ENCODE measurements around the gene PRSS53.
A peak's percentile ranks its signal among the peaks of the same experiment; 100 is the strongest.

The PRSS53 gene

GRCh38 chr16:31099860-31100638, 11.3 kb upstream of the PRSS53 start:
- TF ChIP-seq, protein P1, sequence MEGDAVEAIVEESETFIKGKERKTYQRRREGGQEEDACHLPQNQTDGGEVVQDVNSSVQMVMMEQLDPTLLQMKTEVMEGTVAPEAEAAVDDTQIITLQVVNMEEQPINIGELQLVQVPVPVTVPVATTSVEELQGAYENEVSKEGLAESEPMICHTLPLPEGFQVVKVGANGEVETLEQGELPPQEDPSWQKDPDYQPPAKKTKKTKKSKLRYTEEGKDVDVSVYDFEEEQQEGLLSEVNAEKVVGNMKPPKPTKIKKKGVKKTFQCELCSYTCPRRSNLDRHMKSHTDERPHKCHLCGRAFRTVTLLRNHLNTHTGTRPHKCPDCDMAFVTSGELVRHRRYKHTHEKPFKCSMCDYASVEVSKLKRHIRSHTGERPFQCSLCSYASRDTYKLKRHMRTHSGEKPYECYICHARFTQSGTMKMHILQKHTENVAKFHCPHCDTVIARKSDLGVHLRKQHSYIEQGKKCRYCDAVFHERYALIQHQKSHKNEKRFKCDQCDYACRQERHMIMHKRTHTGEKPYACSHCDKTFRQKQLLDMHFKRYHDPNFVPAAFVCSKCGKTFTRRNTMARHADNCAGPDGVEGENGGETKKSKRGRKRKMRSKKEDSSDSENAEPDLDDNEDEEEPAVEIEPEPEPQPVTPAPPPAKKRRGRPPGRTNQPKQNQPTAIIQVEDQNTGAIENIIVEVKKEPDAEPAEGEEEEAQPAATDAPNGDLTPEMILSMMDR (IDR thresholded peaks at IDR 0.05; ENCODE audit: low read depth, low read length): no peak
- H3K4me3 ChIP-seq (ENCODE audit: low read depth, low read length): no peak overlapping the region

DNA sequence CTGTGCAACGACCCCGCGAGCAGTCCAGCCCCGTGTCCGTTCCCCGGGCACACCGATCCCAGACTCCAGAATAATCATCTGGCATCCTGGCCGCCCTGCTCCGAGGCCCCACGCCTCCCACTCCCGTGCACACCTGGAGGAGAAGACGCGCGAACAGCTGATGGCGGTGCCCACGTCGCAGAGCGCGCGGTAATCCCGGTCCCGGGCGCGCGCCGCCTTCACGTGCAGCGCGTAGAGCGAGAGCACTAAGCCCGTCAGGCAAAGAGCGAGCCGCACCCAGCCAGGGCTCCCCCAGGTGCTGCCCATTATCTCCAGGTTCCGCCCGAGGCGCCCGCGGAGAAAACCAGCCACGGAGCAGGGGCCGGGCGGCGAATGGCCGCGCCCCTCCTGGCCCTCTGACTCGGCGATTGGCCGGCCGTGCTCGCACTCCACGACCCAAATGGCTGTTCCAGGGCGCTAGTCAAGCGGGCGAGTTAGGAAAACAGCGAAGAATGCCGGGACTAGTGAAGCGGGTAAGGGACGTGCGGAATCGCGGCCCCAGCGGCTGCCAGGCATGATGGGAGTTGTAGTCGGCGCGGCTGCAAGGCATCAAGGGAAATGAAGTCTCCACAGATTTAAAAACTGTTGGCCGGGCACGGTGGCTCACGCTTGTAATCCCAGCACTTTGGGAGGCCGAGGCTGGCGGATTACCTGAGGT, 5.8 kb upstream of the PRSS53 start, which contains the start of gene VKORC1:
Gene VKORC1, minus strand, starts transcription at position 374 of the 697 bp plus-strand sequence. Its CDS starts 68 bp downstream, at position 306.
- TF ChIP-seq, protein P1 (IDR thresholded peaks at IDR 0.05; ENCODE audit: low read depth, low read length): no peak

DNA sequence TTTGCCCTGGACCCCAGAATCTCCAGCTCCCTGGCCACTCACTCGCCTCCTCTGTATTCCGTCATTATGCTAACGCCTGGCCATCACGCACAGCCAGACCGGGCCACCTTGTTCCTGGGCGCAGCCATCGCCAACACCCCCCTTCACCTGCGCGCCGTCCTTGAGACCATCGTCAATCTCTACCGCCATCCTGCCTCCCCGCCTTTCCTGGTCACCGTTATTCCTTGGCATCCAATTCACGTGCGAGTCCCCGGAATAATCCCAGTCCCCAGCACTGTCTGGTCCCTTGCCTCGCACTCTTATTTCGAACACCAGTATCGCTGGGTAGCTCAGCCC, 5.3 kb upstream of the PRSS53 start:
- TF ChIP-seq, protein P1 (IDR thresholded peaks at IDR 0.05; ENCODE audit: low read depth, low read length): no peak
- peak overlapping the region; percentile 76 for H3K4me3 ChIP-seq (ENCODE audit: low read depth, low read length)

More for the DNA sequence above, 5.8 kb upstream of the PRSS53 start, which contains the start of gene VKORC1:
- H3K4me3 ChIP-seq (ENCODE audit: low read depth, low read length): peak within 1 kb of the TSS; percentile 76

DNA sequence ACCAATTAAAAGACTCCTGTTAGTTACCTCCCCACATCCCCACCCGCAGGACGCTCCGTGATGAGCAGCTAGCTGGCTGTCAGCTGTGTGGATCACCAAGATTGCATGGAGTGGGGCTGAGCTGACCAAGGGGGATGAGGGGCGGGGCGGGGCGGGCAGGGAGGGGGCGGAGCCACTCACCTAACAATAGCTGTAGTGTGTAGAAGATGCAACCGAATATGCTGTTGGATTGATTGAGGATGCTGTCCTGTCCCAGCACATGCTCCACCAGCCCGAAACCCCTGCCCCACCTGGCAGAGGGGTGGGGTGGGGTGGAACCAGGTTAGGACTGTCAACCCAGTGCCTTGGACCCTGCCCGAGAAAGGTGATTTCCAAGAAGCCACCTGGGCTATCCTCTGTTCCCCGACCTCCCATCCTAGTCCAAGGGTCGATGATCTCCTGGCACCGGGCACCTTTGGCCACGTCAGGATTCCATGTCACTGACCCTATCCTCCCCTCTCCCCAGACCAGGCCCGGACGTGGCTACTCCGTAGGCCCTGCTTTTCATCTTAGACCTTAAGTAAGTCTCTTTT, 4.5 kb upstream of the PRSS53 start:
- H3K4me3 ChIP-seq (ENCODE audit: low read depth, low read length): peak overlapping the region; percentile 76

GRCh38 chr16:31092330-31092729, 3.6 kb upstream of the PRSS53 start:
- no peak overlapping the region for H3K4me3 ChIP-seq (ENCODE audit: low read depth, low read length)
- TF ChIP-seq, protein P1 (IDR thresholded peaks at IDR 0.05; ENCODE audit: low read depth, low read length): no peak

More for the DNA sequence above, 4.5 kb upstream of the PRSS53 start:
- TF ChIP-seq, protein P1 (IDR thresholded peaks at IDR 0.05; ENCODE audit: low read depth, low read length): no peak

- TF ChIP-seq, protein P1 (IDR thresholded peaks at IDR 0.05; ENCODE audit: low read depth, low read length): no peak
- no peak overlapping the region for H3K4me3 ChIP-seq (ENCODE audit: low read depth, low read length)
Measured at GRCh38 chr16:31090540-31090939, 1.8 kb upstream of the PRSS53 start.

DNA sequence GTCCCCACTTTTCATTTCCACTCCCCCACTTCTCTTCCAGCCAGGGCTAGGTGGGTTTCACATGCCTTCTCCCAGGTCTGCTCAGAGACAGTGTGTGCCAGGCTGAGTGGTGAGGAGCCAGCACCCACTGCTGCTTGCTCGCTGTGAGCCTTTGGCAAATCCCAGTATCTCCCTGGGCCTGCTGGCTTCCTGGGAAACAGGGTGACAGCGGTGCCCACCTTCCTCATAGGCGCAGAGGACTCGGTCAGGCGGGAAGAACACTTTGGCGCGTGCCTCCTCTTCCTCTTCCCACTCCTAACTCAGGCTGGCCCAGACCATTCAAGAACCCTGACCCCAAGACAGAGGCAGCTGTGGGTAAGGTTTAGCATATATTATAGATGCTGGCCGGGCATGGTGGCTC, 456 bp upstream of the PRSS53 start:
- H3K4me3 ChIP-seq (ENCODE audit: low read depth, low read length): no peak overlapping the region
- TF ChIP-seq, protein P1 (IDR thresholded peaks at IDR 0.05; ENCODE audit: low read depth, low read length): no peak

All from WI38 (cell line).